B cell (primary cell): ENCODE data around the gene PDLIM5.

Experiments
- CTCF ChIP-seq: fragments of 200-600 bp; IDR thresholded peaks from one replicate; pipeline ENCODE4 v1.8.0; 2022; ENCODE audit warnings: antibody characterized with exemption, mild to moderate bottlenecking
- EZH2 ChIP-seq: IDR thresholded peaks from 2 replicates; pipeline ENCODE4 v1.6.1; 2012; ENCODE audit warnings: borderline replicate concordance, low read depth, mild to moderate bottlenecking, moderate library complexity, low read length; ENCODE audit not compliant: insufficient read depth, poor library complexity, severe bottlenecking

- TF ChIP-seq CTCF (no peak), EZH2 (no peak)
Observed at GRCh38 chr4:94489098-94489497, 37.4 kb downstream of the PDLIM5 start.
